PFSK-1 (cell line): Measurements from ENCODE around the gene HDAC4.

Experiments
- FOXP2 ChIP-seq: optimal IDR thresholded peaks from 2 replicates; pipeline ENCODE3; 2011; ENCODE audit warnings: borderline replicate concordance, control low read depth, inconsistent platforms; ENCODE audit not compliant: insufficient read depth; ENCODE audit errors: extremely low read length, extremely low read depth
- POLR2AphosphoS5 ChIP-seq: IDR thresholded peaks from 2 replicates; pipeline ENCODE4 v1.6.1; 2012; ENCODE audit warnings: low read depth, mild to moderate bottlenecking, control low read depth, low read length, moderate library complexity
- REST ChIP-seq, 2 experiments: IDR thresholded peaks; 2 replicates each; pipeline versions ENCODE4 v1.6.1 to v1.8.0; 2011 to 2012; ENCODE audit warnings: low read depth in 2 of 2, low read length in 2 of 2, control low read depth in 1 of 2, inconsistent platforms in 1 of 2, mild to moderate bottlenecking in 1 of 2, moderate library complexity in 1 of 2; ENCODE audit not compliant: insufficient read depth in 1 of 2
- TAF1 ChIP-seq: IDR thresholded peaks from 2 replicates; pipeline ENCODE4 v1.6.1; 2012; ENCODE audit warnings: low read length, control low read depth, borderline replicate concordance; ENCODE audit not compliant: insufficient read depth

GRCh38 chr2:239173301-239173700 is 227.5 kb downstream of the HDAC4 start:
- TF ChIP-seq POLR2AphosphoS5 (no peak), REST (IDR thresholded peaks at IDR 0.05; ENCODE audit: insufficient read depth in 1 of 2, low read depth in 2 of 2, low read length in 2 of 2) (no peak), FOXP2 (no peak), TAF1 (no peak)
